Daoy (cell line): ENCODE measurements around the gene KLHL25. TPM values are rescaled to one million over a fixed set of nuclear protein-coding genes. Genes with fewer than 3 reads are reported as not detected.

Experiments used
- DNase-seq: peaks from one replicate; pipeline ENCODE4 v3.0.0-alpha.2; 2015; ENCODE audit warnings: low read depth
- total RNA-seq: library from RNA; depleted of rRNA; stranded (reverse); fragments of >200 nt; shearing (Covaris generic); gene quantifications from 2 replicates; pipeline ENCODE4 v1.2.3, GENCODE V29; 2014

Gene KLHL25
- total RNA-seq, 1 experiment from 2014 or later = 4.1 TPM

GRCh38 chr15:85760531-85761371 lies 34.0 kb downstream of the KLHL25 start:
- DNase-seq = no peak

- DNase-seq = no peak
These were observed 34.7 kb downstream of the KLHL25 start for GRCh38 chr15:85760049-85760448.

- DNase-seq = no peak
These were observed 35.3 kb downstream of the KLHL25 start for GRCh38 chr15:85759376-85759775.

- DNase-seq = no peak
These were observed 36.1 kb downstream of the KLHL25 start for GRCh38 chr15:85758655-85758978.

- DNase-seq = no peak
These were observed 36.6 kb downstream of the KLHL25 start for GRCh38 chr15:85757939-85758654.

GRCh38 chr15:85757073-85757938 lies 37.4 kb downstream of the KLHL25 start:
- DNase-seq = no peak

GRCh38 chr15:85756411-85757072 lies 38.2 kb downstream of the KLHL25 start:
- DNase-seq = no peak

- no peak for DNase-seq
These were observed 38.8 kb downstream of the KLHL25 start for GRCh38 chr15:85755942-85756341.

- DNase-seq = no peak
These were observed 39.3 kb downstream of the KLHL25 start for GRCh38 chr15:85755471-85755870.

GRCh38 chr15:85754989-85755388 lies 39.7 kb downstream of the KLHL25 start:
- DNase-seq = no peak

- no peak for DNase-seq
These were observed 40.8 kb downstream of the KLHL25 start for GRCh38 chr15:85753791-85754452.

GRCh38 chr15:85753261-85753660 lies 41.5 kb downstream of the KLHL25 start:
- no peak for DNase-seq

GRCh38 chr15:85752491-85752961 lies 42.2 kb downstream of the KLHL25 start:
- DNase-seq = no peak

- no peak for DNase-seq
These were observed 42.6 kb downstream of the KLHL25 start for GRCh38 chr15:85752124-85752475.

- DNase-seq = no peak
These were observed 43.2 kb downstream of the KLHL25 start for GRCh38 chr15:85751291-85752123.

GRCh38 chr15:85750319-85751290 lies 44.1 kb downstream of the KLHL25 start:
- DNase-seq = no peak

- no peak for DNase-seq
These were observed 45.2 kb downstream of the KLHL25 start for GRCh38 chr15:85749261-85750151.

GRCh38 chr15:85748729-85749128 lies 46.0 kb downstream of the KLHL25 start:
- DNase-seq = no peak
